ENCODE results near the gene SH3GL1. TPM values are rescaled to one million over a fixed set of nuclear protein-coding genes. Genes with fewer than 3 reads are reported as not detected.

SH3GL1 gene
- total RNA-seq, 2 donors from 2014 or later: 35.4 to 54.7 TPM

- Histone ChIP-seq H3K4me3 (no peak overlapping the region), H3K36me3 (no peaks in the 10 kb centered on the region), H3K27me3 (replicated peaks; ENCODE audit: insufficient read depth) (no peaks in the 10 kb centered on the region), H3K27ac (peak overlapping the region; percentile 16 to 59), H3K9me3 (no peaks in the 10 kb centered on the region), H3K4me1 (replicated peaks) (peaks cover 3% of the 10 kb centered on the region)
- no peak for DNase-seq (ENCODE audit: low spot score)
- 93% methylated on average over 7 of the region's 7 CpGs for WGBS
- no peak for TF ChIP-seq POLR2AphosphoS5 (IDR thresholded peaks at IDR 0.05)
- TF ChIP-seq POLR2A (IDR thresholded peaks at IDR 0.05): no peak
- TF ChIP-seq CTCF (IDR thresholded peaks at IDR 0.05): no peak
- intact Hi-C loops (cut with DNase I): loop anchor here (10.0 kb wide), 1 partner anchor 142 kb away; no protein-coding TSS in a partner anchor
Measured at GRCh38 chr19:4406626-4407025, 6.3 kb upstream of the SH3GL1 start.

- Histone ChIP-seq H3K4me1 (replicated peaks) (peaks cover 9% of the 10 kb centered on the region), H3K27me3 (replicated peaks; ENCODE audit: insufficient read depth) (no peaks in the 10 kb centered on the region), H3K27ac (peak overlapping the region in 1 of 2 donors; percentile 59), H3K36me3 (no peaks in the 10 kb centered on the region), H3K9me3 (no peaks in the 10 kb centered on the region), H3K4me3 (no peak overlapping the region)
- 62% methylated on average over 8 of the region's 8 CpGs for WGBS
- DNase-seq (ENCODE audit: low spot score): no peak
- TF ChIP-seq CTCF (IDR thresholded peaks at IDR 0.05) (no peak), POLR2A (IDR thresholded peaks at IDR 0.05) (no peak), POLR2AphosphoS5 (IDR thresholded peaks at IDR 0.05) (no peak)
- intact Hi-C loops (cut with DNase I): loop anchor here (10.0 kb wide), 1 partner anchor 141 kb away; no protein-coding TSS in a partner anchor
Measured at GRCh38 chr19:4405977-4406376, 5.6 kb upstream of the SH3GL1 start.

- Histone ChIP-seq H3K4me3 (peak overlapping the region; percentile 72 to 96), H3K27ac (peak overlapping the region; percentile 97), H3K4me1 (replicated peaks) (peaks cover 17% of the 10 kb centered on the region), H3K27me3 (replicated peaks; ENCODE audit: insufficient read depth) (no peaks in the 10 kb centered on the region), H3K9me3 (no peaks in the 10 kb centered on the region), H3K36me3 (no peaks in the 10 kb centered on the region)
- DNase-seq (ENCODE audit: low spot score): no peak
- WGBS: 7% methylated on average over 32 of the region's 32 CpGs
- intact Hi-C loops (cut with DNase I): loop anchor here (5.0 to 10.0 kb wide), 3 partner anchors 54 to 138 kb away; partner anchors contain the start of genes MPND and UBXN6
- TF ChIP-seq POLR2AphosphoS5 (IDR thresholded peaks at IDR 0.05) (no peak), POLR2A (IDR thresholded peaks at IDR 0.05) (no peak), CTCF (IDR thresholded peaks at IDR 0.05) (no peak)
Measured at GRCh38 chr19:4403005-4403761, 2.8 kb upstream of the SH3GL1 start.

- Histone ChIP-seq H3K4me3 (peak within 1 kb of the TSS; percentile 72 to 96), H3K9me3 (no peaks in the 10 kb centered on the region), H3K36me3 (no peaks in the 10 kb centered on the region), H3K27ac (peak within 1 kb of the TSS; percentile 97), H3K27me3 (replicated peaks; ENCODE audit: insufficient read depth) (no peaks in the 10 kb centered on the region), H3K4me1 (replicated peaks) (peaks cover 22% of the 10 kb centered on the region)
- WGBS: under 1% methylated on average over 55 of the region's 84 CpGs
- intact Hi-C loops (cut with DNase I): loop anchor here (5.0 to 10.0 kb wide), 3 partner anchors 55 to 138 kb away; partner anchors contain the start of genes MPND and UBXN6
- DNase-seq (ENCODE audit: low spot score): peak; percentile 100
- TF ChIP-seq POLR2AphosphoS5 (IDR thresholded peaks at IDR 0.05) (peak; percentile 99), POLR2A (IDR thresholded peaks at IDR 0.05) (peak; percentile 78), CTCF (IDR thresholded peaks at IDR 0.05) (peak in 3 of 4 experiments; percentile 12 to 28 (median 20))
Measured at GRCh38 chr19:4402171-4403004, 2.0 kb upstream of the SH3GL1 start, which contains the start of gene CHAF1A. Gene CHAF1A (plus strand): TSS chr19:4402640. CDS start chr19:4402763, 123 bp downstream.

All from prostate gland (tissue), 2 donors.